Sigmoid colon (tissue), 4 donors: ENCODE results near the gene GUCY1B1.

Experiments
- CTCF ChIP-seq, 4 experiments: fragments of 450-650 bp in 3 of 4; fragments of 200-600 bp in 1 of 4; IDR thresholded peaks; one replicate each; pipeline ENCODE4 v1.5.1; 2016 to 2019; ENCODE audit warnings: antibody characterized with exemption in 4 of 4, mild to moderate bottlenecking in 3 of 4, moderate library complexity in 2 of 4
- EP300 ChIP-seq, 4 donors: sonication (generic); formaldehyde crosslinking; IDR thresholded peaks; one replicate each; pipeline ENCODE4 v1.6.1; 2017; ENCODE audit warnings: antibody characterized with exemption in 4 of 4
- POLR2A ChIP-seq, 2 donors: fragments of 450-650 bp; IDR thresholded peaks; one replicate each; pipeline ENCODE4 v1.6.1; 2016; ENCODE audit warnings: antibody characterized with exemption in 2 of 2, mild to moderate bottlenecking in 2 of 2, moderate library complexity in 2 of 2
- POLR2AphosphoS5 ChIP-seq, 4 donors: sonication (generic); formaldehyde crosslinking; IDR thresholded peaks; one replicate each; pipeline ENCODE4 v1.6.1; 2017; ENCODE audit warnings: antibody characterized with exemption in 4 of 4

DNA sequence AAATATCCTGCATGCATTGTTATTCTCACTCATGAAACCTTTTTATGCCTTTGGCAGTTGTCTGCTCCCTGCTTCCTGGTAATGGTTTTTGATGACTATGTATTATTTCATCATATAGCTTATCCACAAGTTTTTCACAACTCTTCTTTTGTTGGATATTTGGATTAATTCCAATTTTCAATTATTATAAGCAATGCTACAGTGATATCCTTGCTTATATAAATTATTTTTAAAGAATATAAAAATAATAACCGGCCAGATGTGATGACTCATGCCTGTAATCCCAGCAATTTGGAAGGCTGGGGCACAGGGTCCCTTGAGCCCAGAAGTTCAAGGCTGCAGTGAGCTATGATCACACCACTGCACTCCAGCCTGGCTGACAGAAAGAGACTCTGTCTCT, 60.2 kb downstream of the GUCY1B1 start:
- TF ChIP-seq POLR2A (IDR thresholded peaks at IDR 0.05), result no peak
- no peak for TF ChIP-seq CTCF (IDR thresholded peaks at IDR 0.05)
- TF ChIP-seq EP300 (IDR thresholded peaks at IDR 0.05), result no peak
- TF ChIP-seq POLR2AphosphoS5 (IDR thresholded peaks at IDR 0.05), result no peak
